ENCODE results near the gene RAB40B. TPM values are rescaled to one million over a fixed set of nuclear protein-coding genes. Genes with fewer than 3 reads are reported as not detected.

Gene RAB40B
- total and polyA plus RNA-seq, 2 of the 13 experiments (the other 11 are each of a cell fraction or from before 2014, with no cell fraction given) = 6.2 to 6.5 TPM

DNA sequence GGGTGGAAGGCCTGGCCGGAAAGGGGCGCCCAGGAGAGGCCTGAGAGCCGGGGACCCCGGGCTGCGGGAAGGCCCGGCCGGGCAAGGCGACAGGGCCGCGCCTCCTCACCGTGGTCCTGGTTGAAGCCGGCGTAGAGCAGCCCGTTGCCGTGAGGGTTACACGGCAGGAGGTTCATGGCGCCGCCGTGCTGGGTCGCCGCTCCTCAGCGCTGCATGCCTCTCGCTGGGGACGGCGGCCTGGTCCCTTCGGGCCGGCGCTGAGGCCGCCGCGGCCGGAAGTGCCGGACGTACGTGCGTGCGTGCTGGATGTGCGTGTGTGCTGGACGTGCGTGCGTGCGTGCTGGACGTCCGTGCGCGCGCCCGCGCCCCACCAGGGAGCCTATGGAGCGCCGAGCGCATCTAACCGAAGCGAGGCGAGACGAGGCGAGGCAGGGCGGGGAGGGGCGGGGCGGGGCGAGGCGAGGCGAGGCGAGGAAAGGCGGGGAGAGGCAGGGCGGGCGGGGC, 50.3 kb downstream of the RAB40B start, which contains the start of gene WDR45B (continued):
- no peak for TF ChIP-seq SMC3 (IDR thresholded peaks at IDR 0.05; ENCODE audit: low read length)
- TF ChIP-seq ZNF326 (CRISPR knock-in tag; IDR thresholded peaks at IDR 0.05; ENCODE audit: borderline replicate concordance) = no peak
- TF ChIP-seq, protein P1, sequence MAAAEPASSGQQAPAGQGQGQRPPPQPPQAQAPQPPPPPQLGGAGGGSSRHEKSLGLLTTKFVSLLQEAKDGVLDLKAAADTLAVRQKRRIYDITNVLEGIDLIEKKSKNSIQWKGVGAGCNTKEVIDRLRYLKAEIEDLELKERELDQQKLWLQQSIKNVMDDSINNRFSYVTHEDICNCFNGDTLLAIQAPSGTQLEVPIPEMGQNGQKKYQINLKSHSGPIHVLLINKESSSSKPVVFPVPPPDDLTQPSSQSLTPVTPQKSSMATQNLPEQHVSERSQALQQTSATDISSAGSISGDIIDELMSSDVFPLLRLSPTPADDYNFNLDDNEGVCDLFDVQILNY (CRISPR knock-in tag; conservative IDR thresholded peaks at IDR 0.05) = peak; percentile 51; the same call in 1 of the 2 replicates
- TF ChIP-seq, protein P2, sequence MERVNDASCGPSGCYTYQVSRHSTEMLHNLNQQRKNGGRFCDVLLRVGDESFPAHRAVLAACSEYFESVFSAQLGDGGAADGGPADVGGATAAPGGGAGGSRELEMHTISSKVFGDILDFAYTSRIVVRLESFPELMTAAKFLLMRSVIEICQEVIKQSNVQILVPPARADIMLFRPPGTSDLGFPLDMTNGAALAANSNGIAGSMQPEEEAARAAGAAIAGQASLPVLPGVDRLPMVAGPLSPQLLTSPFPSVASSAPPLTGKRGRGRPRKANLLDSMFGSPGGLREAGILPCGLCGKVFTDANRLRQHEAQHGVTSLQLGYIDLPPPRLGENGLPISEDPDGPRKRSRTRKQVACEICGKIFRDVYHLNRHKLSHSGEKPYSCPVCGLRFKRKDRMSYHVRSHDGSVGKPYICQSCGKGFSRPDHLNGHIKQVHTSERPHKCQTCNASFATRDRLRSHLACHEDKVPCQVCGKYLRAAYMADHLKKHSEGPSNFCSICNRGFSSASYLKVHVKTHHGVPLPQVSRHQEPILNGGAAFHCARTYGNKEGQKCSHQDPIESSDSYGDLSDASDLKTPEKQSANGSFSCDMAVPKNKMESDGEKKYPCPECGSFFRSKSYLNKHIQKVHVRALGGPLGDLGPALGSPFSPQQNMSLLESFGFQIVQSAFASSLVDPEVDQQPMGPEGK (CRISPR knock-in tag; IDR thresholded peaks at IDR 0.05) = peak; percentile 39
- TF ChIP-seq ZNF230 (CRISPR knock-in tag; IDR thresholded peaks at IDR 0.05) = no peak; the same call in 1 of the 2 replicates
- TF ChIP-seq ZNF652 (CRISPR knock-in tag; IDR thresholded peaks at IDR 0.05; ENCODE audit: borderline replicate concordance, low read depth) = no peak
- peak; percentile 87; the same call in 1 of the 2 replicates for TF ChIP-seq NRL (CRISPR knock-in tag; IDR thresholded peaks at IDR 0.05; ENCODE audit: borderline replicate concordance)
- peak; percentile 62 for TF ChIP-seq ZNF768 (CRISPR knock-in tag; IDR thresholded peaks at IDR 0.05)
- 0 out of 2 replicates have a peak, but pooled peaks have one; percentile 20 for TF ChIP-seq TOE1 (CRISPR knock-in tag; IDR thresholded peaks at IDR 0.05)
- no peak for TF ChIP-seq ZNF292 (CRISPR knock-in tag; IDR thresholded peaks at IDR 0.05; ENCODE audit: borderline replicate concordance, low read depth)
- TF ChIP-seq, protein P3, sequence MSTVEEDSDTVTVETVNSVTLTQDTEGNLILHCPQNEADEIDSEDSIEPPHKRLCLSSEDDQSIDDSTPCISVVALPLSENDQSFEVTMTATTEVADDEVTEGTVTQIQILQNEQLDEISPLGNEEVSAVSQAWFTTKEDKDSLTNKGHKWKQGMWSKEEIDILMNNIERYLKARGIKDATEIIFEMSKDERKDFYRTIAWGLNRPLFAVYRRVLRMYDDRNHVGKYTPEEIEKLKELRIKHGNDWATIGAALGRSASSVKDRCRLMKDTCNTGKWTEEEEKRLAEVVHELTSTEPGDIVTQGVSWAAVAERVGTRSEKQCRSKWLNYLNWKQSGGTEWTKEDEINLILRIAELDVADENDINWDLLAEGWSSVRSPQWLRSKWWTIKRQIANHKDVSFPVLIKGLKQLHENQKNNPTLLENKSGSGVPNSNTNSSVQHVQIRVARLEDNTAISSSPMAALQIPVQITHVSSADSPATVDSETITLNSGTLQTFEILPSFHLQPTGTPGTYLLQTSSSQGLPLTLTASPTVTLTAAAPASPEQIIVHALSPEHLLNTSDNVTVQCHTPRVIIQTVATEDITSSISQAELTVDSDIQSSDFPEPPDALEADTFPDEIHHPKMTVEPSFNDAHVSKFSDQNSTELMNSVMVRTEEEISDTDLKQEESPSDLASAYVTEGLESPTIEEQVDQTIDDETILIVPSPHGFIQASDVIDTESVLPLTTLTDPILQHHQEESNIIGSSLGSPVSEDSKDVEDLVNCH (CRISPR knock-in tag; IDR thresholded peaks at IDR 0.05) = no peak
- no peak for TF ChIP-seq NR2F2 (IDR thresholded peaks at IDR 0.05; ENCODE audit: borderline replicate concordance, low read depth)
- no peak for TF ChIP-seq ZNF572 (CRISPR knock-in tag; IDR thresholded peaks at IDR 0.05)
- TF ChIP-seq ZNF773 (CRISPR knock-in tag; IDR thresholded peaks at IDR 0.05; ENCODE audit: borderline replicate concordance) = peak; percentile 89; the same call in 1 of the 2 replicates
- TF ChIP-seq DR1 (CRISPR knock-in tag; IDR thresholded peaks at IDR 0.05) = peak; percentile 92
- TF ChIP-seq KDM6A (CRISPR knock-in tag; IDR thresholded peaks at IDR 0.05; ENCODE audit: low read depth) = no peak
- TF ChIP-seq ZNF543 (CRISPR knock-in tag; IDR thresholded peaks at IDR 0.05) = 0 out of 2 replicates have a peak, but pooled peaks have one; percentile 60
- TF ChIP-seq, protein P4, sequence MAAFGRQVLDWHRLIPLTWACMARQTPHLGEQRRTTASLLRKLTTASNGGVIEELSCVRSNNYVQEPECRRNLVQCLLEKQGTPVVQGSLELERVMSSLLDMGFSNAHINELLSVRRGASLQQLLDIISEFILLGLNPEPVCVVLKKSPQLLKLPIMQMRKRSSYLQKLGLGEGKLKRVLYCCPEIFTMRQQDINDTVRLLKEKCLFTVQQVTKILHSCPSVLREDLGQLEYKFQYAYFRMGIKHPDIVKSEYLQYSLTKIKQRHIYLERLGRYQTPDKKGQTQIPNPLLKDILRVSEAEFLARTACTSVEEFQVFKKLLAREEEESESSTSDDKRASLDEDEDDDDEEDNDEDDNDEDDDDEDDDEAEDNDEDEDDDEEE (CRISPR knock-in tag; IDR thresholded peaks at IDR 0.05) = no peak; the same call in 1 of the 2 replicates
- TF ChIP-seq, protein P5, sequence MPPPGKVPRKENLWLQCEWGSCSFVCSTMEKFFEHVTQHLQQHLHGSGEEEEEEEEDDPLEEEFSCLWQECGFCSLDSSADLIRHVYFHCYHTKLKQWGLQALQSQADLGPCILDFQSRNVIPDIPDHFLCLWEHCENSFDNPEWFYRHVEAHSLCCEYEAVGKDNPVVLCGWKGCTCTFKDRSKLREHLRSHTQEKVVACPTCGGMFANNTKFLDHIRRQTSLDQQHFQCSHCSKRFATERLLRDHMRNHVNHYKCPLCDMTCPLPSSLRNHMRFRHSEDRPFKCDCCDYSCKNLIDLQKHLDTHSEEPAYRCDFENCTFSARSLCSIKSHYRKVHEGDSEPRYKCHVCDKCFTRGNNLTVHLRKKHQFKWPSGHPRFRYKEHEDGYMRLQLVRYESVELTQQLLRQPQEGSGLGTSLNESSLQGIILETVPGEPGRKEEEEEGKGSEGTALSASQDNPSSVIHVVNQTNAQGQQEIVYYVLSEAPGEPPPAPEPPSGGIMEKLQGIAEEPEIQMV (CRISPR knock-in tag; IDR thresholded peaks at IDR 0.05; ENCODE audit: low read depth) = no peak
- TF ChIP-seq ATF7-NPFF (CRISPR knock-in tag; IDR thresholded peaks at IDR 0.05; ENCODE audit: low read depth) = peak; percentile 93
- TF ChIP-seq LCORL (IDR thresholded peaks at IDR 0.05) = no peak
- 0 out of 2 replicates have a peak, but pooled peaks have one; percentile 30 for TF ChIP-seq LCORL (CRISPR knock-in tag; IDR thresholded peaks at IDR 0.05)
- TF ChIP-seq ZNF253 (CRISPR knock-in tag; IDR thresholded peaks at IDR 0.05; ENCODE audit: borderline replicate concordance) = 0 out of 2 replicates have a peak, but pooled peaks have one; percentile 10
